Subcutaneous abdominal adipose tissue (tissue), 5 donors: ENCODE data around the gene SRCAP.

Source experiments
- H3K27ac ChIP-seq: one replicate; pipeline ENCODE4 v1.7.0; 2013; ENCODE audit warnings: low read depth, mild to moderate bottlenecking, inconsistent platforms, low read length, moderate library complexity
- H3K27me3 ChIP-seq, 5 donors: one replicate each; pipeline ENCODE4 v1.7.0; 2013; ENCODE audit warnings: low read length in 5 of 5, inconsistent platforms in 1 of 5; ENCODE audit not compliant: control insufficient read depth in 5 of 5, insufficient read depth in 4 of 5
- H3K36me3 ChIP-seq, 5 donors: one replicate each; pipeline ENCODE4 v1.7.0; 2013; ENCODE audit warnings: low read length in 5 of 5; ENCODE audit not compliant: control insufficient read depth in 5 of 5, insufficient read depth in 5 of 5
- H3K4me1 ChIP-seq, 5 donors: one replicate each; pipeline ENCODE4 v1.7.0; 2013; ENCODE audit warnings: low read length in 5 of 5, mild to moderate bottlenecking in 3 of 5, moderate library complexity in 1 of 5; ENCODE audit not compliant: control insufficient read depth in 5 of 5, insufficient read depth in 5 of 5
- H3K4me3 ChIP-seq, 5 donors: one replicate each; pipeline ENCODE4 v1.7.0; 2013; ENCODE audit warnings: low read length in 5 of 5, low read depth in 1 of 5
- H3K9ac ChIP-seq, 5 donors: one replicate each; pipeline ENCODE4 v1.7.0; 2013; ENCODE audit warnings: low read length in 5 of 5, mild to moderate bottlenecking in 4 of 5, moderate library complexity in 3 of 5
- H3K9me3 ChIP-seq, 5 donors: one replicate each; pipeline ENCODE4 v1.7.0; 2013; ENCODE audit warnings: low read length in 5 of 5; ENCODE audit not compliant: control insufficient read depth in 5 of 5
- donor health status: healthy.
- donor health status: healthy.
- donor health status: healthy.
- donor health status: healthy.
- donor health status: healthy.

The SRCAP gene

DNA sequence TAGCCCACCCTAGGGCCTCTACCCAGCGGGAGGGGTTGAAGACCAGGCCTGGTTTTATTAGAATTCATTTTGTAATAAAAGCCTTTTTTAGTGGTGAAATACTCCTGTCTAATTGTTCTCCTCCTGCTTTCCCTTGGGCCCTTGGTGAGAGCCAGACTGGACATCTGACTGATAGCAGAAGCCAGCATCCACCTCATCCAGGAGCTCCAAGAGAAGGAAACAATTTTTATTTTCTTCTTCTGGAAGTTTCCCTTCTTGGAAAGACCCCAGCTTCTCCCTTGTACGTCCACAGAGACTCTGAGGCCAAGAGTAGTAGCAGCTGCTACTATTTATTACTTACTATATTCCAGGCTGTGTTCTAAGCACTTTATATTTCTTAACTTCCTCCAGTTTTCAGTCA, 45.2 kb downstream of the SRCAP start:
- H3K4me3 ChIP-seq: no peak overlapping the region
- H3K9me3 ChIP-seq: no peaks in the 10 kb centered on the region
- H3K36me3 ChIP-seq: peaks cover 6 to 34% (median 18%) of the 10 kb centered on the region in 5 donors
- H3K4me1 ChIP-seq: peaks cover 8 to 29% (median 20%) of the 10 kb centered on the region in 5 donors
- no peaks in the 10 kb centered on the region for H3K27me3 ChIP-seq
- H3K27ac ChIP-seq: peak overlapping the region; percentile 62
- H3K9ac ChIP-seq: peak overlapping the region in 1 of 5 donors; percentile 35

GRCh38 chr16:30745082-30745481, 46.1 kb downstream of the SRCAP start:
- no peaks in the 10 kb centered on the region for H3K27me3 ChIP-seq
- H3K9ac ChIP-seq: no peak overlapping the region
- peaks cover 8 to 32% (median 20%) of the 10 kb centered on the region in 5 donors for H3K4me1 ChIP-seq
- peaks cover 6 to 27% (median 14%) of the 10 kb centered on the region in 5 donors for H3K36me3 ChIP-seq
- no peak overlapping the region for H3K27ac ChIP-seq
- no peak overlapping the region for H3K4me3 ChIP-seq
- H3K9me3 ChIP-seq: no peaks in the 10 kb centered on the region

- H3K4me1 ChIP-seq: peaks cover 5 to 17% (median 8%) of the 10 kb centered on the region in 5 donors
- peak overlapping the region in 1 of 5 donors; percentile 16 for H3K9ac ChIP-seq
- no peak overlapping the region for H3K4me3 ChIP-seq
- H3K36me3 ChIP-seq: peaks cover 6 to 38% (median 21%) of the 10 kb centered on the region in 5 donors
- no peaks in the 10 kb centered on the region for H3K9me3 ChIP-seq
- no peaks in the 10 kb centered on the region for H3K27me3 ChIP-seq
- H3K27ac ChIP-seq: peak overlapping the region; percentile 78
These were observed 47.7 kb downstream of the SRCAP start for GRCh38 chr16:30746638-30747175.

DNA sequence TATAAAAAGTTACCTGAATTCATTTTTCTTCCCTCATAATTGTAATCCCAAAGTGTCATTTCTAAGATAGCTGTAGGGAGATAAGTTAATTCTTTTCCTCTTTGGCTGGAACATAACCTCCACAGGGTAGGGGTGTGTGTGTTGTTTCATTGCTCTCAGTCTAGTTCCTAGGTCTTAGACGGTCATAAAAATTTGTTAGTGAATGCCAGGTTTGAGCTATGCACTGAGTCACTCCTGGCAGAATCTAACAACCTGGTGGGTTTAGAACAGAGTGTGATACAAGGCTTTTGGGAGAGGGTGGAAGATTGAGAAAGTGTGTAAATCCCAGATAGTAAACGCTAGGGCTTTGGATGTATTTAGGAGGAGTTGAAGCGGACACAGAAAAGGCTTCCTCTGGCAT, 48.4 kb downstream of the SRCAP start:
- Histone ChIP-seq H3K36me3 (peaks cover 6 to 40% (median 17%) of the 10 kb centered on the region in 5 donors), H3K9ac (peak overlapping the region in 4 of 5 donors; percentile 56 to 77 (median 65)), H3K4me3 (peak overlapping the region; percentile 78 to 93 (median 86)), H3K4me1 (peaks cover 5 to 17% (median 8%) of the 10 kb centered on the region in 5 donors), H3K9me3 (no peaks in the 10 kb centered on the region), H3K27me3 (no peaks in the 10 kb centered on the region), H3K27ac (peak overlapping the region; percentile 78)

GRCh38 chr16:30747799-30748633, 49.0 kb downstream of the SRCAP start, which contains the start of gene PHKG2:
Gene PHKG2 (plus strand): TSS chr16:30748425. CDS start chr16:30748821, 396 bp downstream.
- peaks cover 6 to 46% (median 22%) of the 10 kb centered on the region in 5 donors for H3K36me3 ChIP-seq
- H3K27me3 ChIP-seq: no peaks in the 10 kb centered on the region
- H3K27ac ChIP-seq: peak within 1 kb of the TSS; percentile 78
- no peaks in the 10 kb centered on the region for H3K9me3 ChIP-seq
- peak within 1 kb of the TSS; percentile 78 to 93 (median 86) for H3K4me3 ChIP-seq
- peak within 1 kb of the TSS; percentile 52 to 77 (median 72) for H3K9ac ChIP-seq
- H3K4me1 ChIP-seq: peaks cover 5 to 17% (median 8%) of the 10 kb centered on the region in 5 donors

DNA sequence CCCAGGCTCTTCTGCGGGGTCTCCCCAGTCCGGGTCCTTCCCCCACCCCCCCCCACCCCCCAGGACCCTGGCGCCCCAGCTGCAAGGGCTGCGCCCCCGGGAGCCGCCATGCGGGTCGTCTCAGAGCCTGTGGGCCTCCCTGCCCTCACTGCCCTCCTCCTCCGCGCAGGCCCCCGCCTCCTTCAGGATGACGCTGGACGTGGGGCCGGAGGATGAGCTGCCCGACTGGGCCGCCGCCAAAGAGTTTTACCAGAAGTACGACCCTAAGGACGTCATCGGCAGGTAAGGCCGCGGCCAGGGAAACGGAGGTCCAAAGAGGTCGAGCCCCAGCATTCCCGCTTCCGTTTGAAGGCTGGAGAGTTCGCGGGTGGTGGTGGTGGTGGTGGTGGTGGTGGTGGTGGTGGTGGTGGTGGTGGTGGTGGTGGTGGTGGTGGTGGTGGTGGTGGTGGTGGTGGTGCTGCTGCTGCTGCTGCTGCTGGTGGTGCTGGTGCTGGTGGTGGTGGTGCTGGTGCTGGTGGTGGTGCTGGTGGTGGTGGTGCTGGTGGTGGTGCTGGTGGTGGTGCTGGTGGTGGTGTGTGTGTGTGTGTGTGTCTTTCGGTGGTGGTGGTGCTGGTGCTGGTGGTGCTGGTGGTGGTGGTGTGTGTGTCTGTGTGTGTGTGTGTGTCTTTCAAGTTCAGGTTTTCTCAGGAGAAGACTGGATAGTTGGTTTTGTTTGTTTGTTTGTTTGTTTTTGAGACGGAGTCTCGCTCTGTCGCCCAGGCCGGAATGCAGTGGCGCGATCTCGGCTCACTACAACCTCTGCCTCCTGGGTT, 49.9 kb downstream of the SRCAP start:
- Histone ChIP-seq H3K9ac (peak overlapping the region in 3 of 5 donors; percentile 35 to 76 (median 63)), H3K27ac (no peak overlapping the region), H3K4me3 (peak overlapping the region in 4 of 5 donors; percentile 78 to 86 (median 84)), H3K27me3 (no peaks in the 10 kb centered on the region), H3K9me3 (no peaks in the 10 kb centered on the region), H3K4me1 (peaks cover 3 to 17% (median 8%) of the 10 kb centered on the region in 5 donors), H3K36me3 (peaks cover 6 to 47% (median 28%) of the 10 kb centered on the region in 5 donors)

- Histone ChIP-seq H3K36me3 (peaks cover under 1 to 43% (median 26%) of the 10 kb centered on the region in 5 donors), H3K27me3 (no peaks in the 10 kb centered on the region), H3K4me3 (no peak overlapping the region), H3K9me3 (no peaks in the 10 kb centered on the region), H3K4me1 (peaks cover 3 to 17% (median 8%) of the 10 kb centered on the region in 5 donors), H3K9ac (no peak overlapping the region), H3K27ac (no peak overlapping the region)
These were observed 51.2 kb downstream of the SRCAP start for GRCh38 chr16:30750201-30750600.

DNA sequence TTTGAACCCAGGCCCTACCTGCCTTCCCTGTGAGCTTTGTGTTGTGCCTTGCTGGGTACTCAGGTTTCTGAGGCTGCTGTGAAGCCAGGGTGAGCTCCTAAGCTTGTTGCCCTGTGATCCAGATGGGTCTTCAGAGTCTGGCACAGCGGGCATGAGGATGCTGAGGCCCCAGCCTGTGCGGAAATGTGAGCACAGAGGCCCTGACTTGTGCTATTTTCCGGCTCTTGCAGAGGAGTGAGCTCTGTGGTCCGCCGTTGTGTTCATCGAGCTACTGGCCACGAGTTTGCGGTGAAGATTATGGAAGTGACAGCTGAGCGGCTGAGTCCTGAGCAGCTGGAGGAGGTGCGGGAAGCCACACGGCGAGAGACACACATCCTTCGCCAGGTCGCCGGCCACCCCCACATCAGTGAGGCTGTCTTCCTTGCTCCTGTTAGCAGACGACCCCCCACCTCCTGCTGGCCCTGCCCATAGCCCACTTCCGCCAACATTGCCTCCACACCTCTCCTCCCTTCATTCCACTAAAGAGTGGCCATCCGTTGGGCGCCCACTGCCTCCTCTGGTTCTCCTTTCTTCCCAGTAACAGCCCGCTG, 52.0 kb downstream of the SRCAP start:
- no peak overlapping the region for H3K27ac ChIP-seq
- H3K9me3 ChIP-seq: no peaks in the 10 kb centered on the region
- H3K4me1 ChIP-seq: peaks cover 3 to 17% (median 8%) of the 10 kb centered on the region in 5 donors
- peaks cover 0 to 47% (median 27%) of the 10 kb centered on the region in 5 donors for H3K36me3 ChIP-seq
- H3K9ac ChIP-seq: no peak overlapping the region
- no peaks in the 10 kb centered on the region for H3K27me3 ChIP-seq
- H3K4me3 ChIP-seq: no peak overlapping the region

DNA sequence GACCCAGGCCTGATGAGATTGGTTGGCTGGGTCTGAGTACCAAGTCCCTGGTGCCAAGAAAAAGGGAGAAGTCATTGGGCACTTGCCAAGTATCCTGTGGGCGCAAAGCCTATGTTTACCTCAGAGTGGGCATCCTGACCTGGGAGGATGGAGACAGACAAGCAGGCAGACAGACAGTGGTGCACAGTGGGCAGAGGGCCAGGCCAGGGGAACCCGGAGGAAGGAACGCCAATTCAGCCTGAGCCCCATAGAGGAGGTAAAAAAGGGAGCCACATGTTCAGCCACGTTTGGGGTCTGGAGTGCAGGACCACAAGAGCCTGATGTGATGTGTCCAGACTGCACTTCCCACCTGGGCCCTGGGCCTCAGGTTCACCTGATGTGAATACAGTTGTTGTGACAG, 54.6 kb downstream of the SRCAP start:
- H3K9ac ChIP-seq: no peak overlapping the region
- H3K4me3 ChIP-seq: no peak overlapping the region
- H3K9me3 ChIP-seq: no peaks in the 10 kb centered on the region
- H3K36me3 ChIP-seq: peaks cover 0 to 67% (median 41%) of the 10 kb centered on the region in 5 donors
- no peaks in the 10 kb centered on the region for H3K27me3 ChIP-seq
- no peak overlapping the region for H3K27ac ChIP-seq
- peaks cover 0 to 12% (median 0%) of the 10 kb centered on the region in 5 donors for H3K4me1 ChIP-seq
